ENCODE data around the gene PAPPA. TPM values are rescaled to one million over a fixed set of nuclear protein-coding genes. Genes with fewer than 3 reads are reported as not detected.

The PAPPA gene
- total and polyA plus RNA-seq, 2 of the 8 experiments (the other 6 are each of a cell fraction or from before 2014, with no cell fraction given) = 0.18 to 0.63 TPM

GRCh38 chr9:116331241-116331640, 177.7 kb downstream of the PAPPA start:
- H3K56ac ChIP-seq (replicated peaks; ENCODE audit: insufficient read length, low read depth, low read length) = no peak overlapping the region
- peaks cover 1 to 9% (median 8%) of the 10 kb centered on the region in 4 experiments; a peak in 6 of 7 replicates for H3K4me1 ChIP-seq (replicated peaks in 1 of 4; ENCODE audit: control insufficient read depth in 3 of 4, insufficient read depth in 4 of 4, low read length in 3 of 4)
- peak; percentile 60 for FAIRE-seq
- no peak overlapping the region for H2AK5ac ChIP-seq (ENCODE audit: low read depth, low read length)
- no peak overlapping the region for H2BK20ac ChIP-seq (ENCODE audit: low read length)
- H3K23me2 ChIP-seq (ENCODE audit: low read depth, low read length) = no peaks in the 10 kb centered on the region
- no peak overlapping the region for H2AFZ ChIP-seq (ENCODE audit: low read length)
- no peak overlapping the region for H3K4me3 ChIP-seq (ENCODE audit: extremely low read depth in 1 of 4, insufficient read depth in 2 of 4, low read depth in 3 of 4, low read length in 4 of 4)
- H3K36me3 ChIP-seq (ENCODE audit: control insufficient read depth in 2 of 4, insufficient read depth in 4 of 4, low read length in 3 of 4) = no peaks in the 10 kb centered on the region
- no peak overlapping the region for H4K5ac ChIP-seq (ENCODE audit: insufficient read length, low read depth, low read length)
- no peak overlapping the region for H2BK120ac ChIP-seq (replicated peaks; ENCODE audit: low read depth, low read length)
- TF ChIP-seq RFX5 (IDR thresholded peaks at IDR 0.05; ENCODE audit: borderline replicate concordance, low read depth, low read length) (no peak), HDAC2 (IDR thresholded peaks at IDR 0.05; ENCODE audit: borderline replicate concordance in 1 of 2, low read depth in 2 of 2, low read length in 2 of 2) (0 out of 4 replicates have a peak, but pooled peaks of 1 of the 2 experiments have one; percentile 12)
- H3K79me2 ChIP-seq (ENCODE audit: control insufficient read depth in 1 of 2, insufficient read depth in 2 of 2, low read length in 2 of 2) = no peaks in the 10 kb centered on the region
- CTCF ChIA-PET (ENCODE audit: partially characterized antibody) = interaction anchor here (0.9 to 2.1 kb wide), 8 partner anchors 13 to 240 kb away, joined by 3 to 5 read pairs (median 4); no protein-coding TSS in a partner anchor
- peaks cover 0 to 2% of the 10 kb centered on the region in 2 experiments for H4K20me1 ChIP-seq (replicated peaks in 1 of 2; ENCODE audit: control insufficient read depth in 1 of 2, insufficient read depth in 2 of 2, low read length in 2 of 2)
- H3K18ac ChIP-seq (ENCODE audit: extremely low read depth, low read length) = no peak overlapping the region
- H3K27ac ChIP-seq (ENCODE audit: low read depth, low read length) = no peak overlapping the region
- no peak overlapping the region for H2BK12ac ChIP-seq (ENCODE audit: low read depth, low read length)
- 69% methylated on average over 3 of the region's 3 CpGs; no CpG with 5 or more reads in 1 of the 2 experiments for WGBS, 2 experiments (ENCODE audit: extremely low coverage in 1 of 2, insufficient coverage in 1 of 2, insufficient read length in 1 of 2, insufficient replicate concordance in 2 of 2, low coverage in 1 of 2, low lambda C conversion rate in 2 of 2, missing lambda C conversion rate in 1 of 2)
- no peak overlapping the region for H3K9ac ChIP-seq (replicated peaks in 1 of 4; ENCODE audit: extremely low read depth in 1 of 4, low read depth in 3 of 4, low read length in 3 of 4)
- no peak overlapping the region for H3K4ac ChIP-seq (replicated peaks; ENCODE audit: insufficient read length, low read depth, low read length)
- no peak overlapping the region for H2BK15ac ChIP-seq (ENCODE audit: low read length)
- no peak overlapping the region for H4K91ac ChIP-seq (replicated peaks; ENCODE audit: insufficient read length, low read length)
- no peak overlapping the region for H3K23ac ChIP-seq (ENCODE audit: insufficient read length)
- 0 out of 4 replicates have a peak overlapping the region, but pooled peaks have one; percentile 0 to 30 for H3K4me2 ChIP-seq (ENCODE audit: insufficient read depth in 1 of 2, low read depth in 2 of 2, low read length in 2 of 2)
- H3K27me3 ChIP-seq (replicated peaks in 1 of 4; ENCODE audit: control insufficient read depth in 3 of 4, extremely low read depth in 1 of 4, insufficient read depth in 3 of 4, low read length in 3 of 4) = peaks cover 30 to 46% (median 43%) of the 10 kb centered on the region in 4 experiments
- H2BK5ac ChIP-seq (ENCODE audit: low read depth, low read length) = no peak overlapping the region
- POLR2A ChIA-PET (ENCODE audit: partially characterized antibody) = interaction anchor here (1.1 kb wide), 1 partner anchor 38 kb away, joined by 3 read pairs; no protein-coding TSS in a partner anchor
- no peak for DNase-seq (ENCODE audit: low read depth in 1 of 2, low spot score in 2 of 2)
- no peak overlapping the region for H3K14ac ChIP-seq (ENCODE audit: insufficient read length)
- no peaks in the 10 kb centered on the region for H3K79me1 ChIP-seq (ENCODE audit: low read depth, low read length)
- no peak overlapping the region for H4K8ac ChIP-seq (ENCODE audit: extremely low read depth, insufficient read depth, low read length)
- H3K9me3 ChIP-seq (ENCODE audit: insufficient read depth in 2 of 2, low read depth in 1 of 2, low read length in 1 of 2) = no peaks in the 10 kb centered on the region

Data from H1 (cell line).